IPS DF 19.7 (cell line): ENCODE data around the gene MED16.
"Not testable (repeated sequence)": the region's sequence is repeated elsewhere in the genome, so short reads cannot be mapped to it uniquely, and the experiment has no call there.

Experiments used
- DNase-seq: peaks from one replicate; pipeline ENCODE4 v3.0.0-alpha.2; 2013; ENCODE audit warnings: low read depth, low spot score

MED16 gene

DNA sequence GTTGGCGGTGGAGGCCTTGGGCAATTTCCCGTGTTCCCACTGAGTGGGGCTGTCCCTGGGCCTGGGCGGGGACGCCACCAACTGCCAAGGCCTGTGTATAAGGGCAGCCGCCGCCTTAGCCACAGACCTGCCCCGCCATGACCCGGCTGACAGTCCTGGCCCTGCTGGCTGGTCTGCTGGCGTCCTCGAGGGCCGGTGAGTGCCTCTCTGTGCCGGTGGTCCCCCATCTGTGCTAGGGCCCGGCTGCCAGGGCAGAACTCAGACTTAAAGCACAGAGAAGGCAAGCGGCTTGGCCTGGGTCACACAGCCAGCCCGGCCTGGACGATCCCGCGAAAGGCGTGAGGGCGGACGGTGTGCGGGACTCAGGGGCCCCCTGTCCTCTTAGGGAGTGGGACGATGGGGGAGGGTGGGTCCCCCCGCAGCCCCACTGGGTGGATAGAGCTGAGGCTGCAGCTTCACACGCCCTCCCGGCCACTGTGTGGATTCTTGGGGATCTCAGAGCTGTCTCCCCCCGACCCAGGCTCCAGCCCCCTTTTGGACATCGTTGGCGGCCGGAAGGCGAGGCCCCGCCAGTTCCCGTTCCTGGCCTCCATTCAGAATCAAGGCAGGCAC is 65.2 kb downstream of the MED16 start, which contains the start of gene AZU1:
AZU1 (plus strand) TSS at position 128 of the 612 bp plus-strand sequence; CDS start at position 138, 10 bp downstream.
- DNase-seq: no peak

GRCh38 chr19:827314-827709 is 65.7 kb downstream of the MED16 start:
- no peak for DNase-seq

GRCh38 chr19:825897-826644 is 66.9 kb downstream of the MED16 start:
- no peak for DNase-seq

DNA sequence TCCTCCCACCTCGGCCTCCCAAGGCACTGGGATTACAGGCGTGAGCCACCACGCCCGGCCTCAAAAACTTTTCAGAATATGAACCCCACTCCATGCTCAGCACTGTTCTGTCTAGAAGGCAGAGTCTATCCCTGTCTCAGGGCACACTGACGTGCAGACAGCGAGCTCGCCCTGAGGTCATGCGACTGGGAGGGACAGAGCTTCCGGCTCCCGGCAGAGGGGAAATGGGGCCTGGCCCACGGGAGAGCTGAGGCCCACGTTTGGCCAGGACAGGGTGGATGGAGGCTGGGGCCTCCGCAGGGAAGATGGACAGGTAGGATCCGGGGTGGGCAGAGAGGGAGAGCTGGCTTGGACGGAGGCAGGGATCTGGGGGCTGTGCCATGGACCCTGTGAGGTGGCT is 68.1 kb downstream of the MED16 start:
- no peak for DNase-seq

DNA sequence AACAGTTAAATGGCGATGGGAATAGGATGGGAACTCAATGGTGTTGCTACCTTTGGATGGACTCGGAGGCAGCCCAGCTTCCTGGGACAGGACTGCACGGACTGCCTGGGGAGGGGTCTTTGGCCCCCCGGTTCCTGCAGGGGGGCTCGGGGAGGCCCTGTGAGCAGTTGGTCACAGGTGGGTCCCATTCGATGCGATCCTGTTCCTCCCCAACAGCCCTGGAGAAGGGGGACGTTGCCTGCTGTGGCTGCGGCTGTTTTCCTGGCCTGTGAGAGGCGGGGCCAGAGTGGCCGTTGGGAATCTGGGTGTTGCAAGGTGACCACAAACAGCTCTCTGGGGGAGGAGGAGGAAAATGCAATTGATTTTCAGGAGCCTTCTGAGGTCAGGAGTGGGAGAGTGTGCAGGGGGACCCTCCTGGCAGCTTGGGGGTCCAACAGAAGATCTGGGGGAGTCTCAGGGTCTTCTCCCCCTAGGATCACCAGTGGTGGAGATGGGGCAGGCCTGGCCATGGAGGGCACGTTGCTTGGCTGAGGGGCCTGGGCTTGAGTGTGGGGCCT is 69.3 kb downstream of the MED16 start:
- DNase-seq: no peak

DNA sequence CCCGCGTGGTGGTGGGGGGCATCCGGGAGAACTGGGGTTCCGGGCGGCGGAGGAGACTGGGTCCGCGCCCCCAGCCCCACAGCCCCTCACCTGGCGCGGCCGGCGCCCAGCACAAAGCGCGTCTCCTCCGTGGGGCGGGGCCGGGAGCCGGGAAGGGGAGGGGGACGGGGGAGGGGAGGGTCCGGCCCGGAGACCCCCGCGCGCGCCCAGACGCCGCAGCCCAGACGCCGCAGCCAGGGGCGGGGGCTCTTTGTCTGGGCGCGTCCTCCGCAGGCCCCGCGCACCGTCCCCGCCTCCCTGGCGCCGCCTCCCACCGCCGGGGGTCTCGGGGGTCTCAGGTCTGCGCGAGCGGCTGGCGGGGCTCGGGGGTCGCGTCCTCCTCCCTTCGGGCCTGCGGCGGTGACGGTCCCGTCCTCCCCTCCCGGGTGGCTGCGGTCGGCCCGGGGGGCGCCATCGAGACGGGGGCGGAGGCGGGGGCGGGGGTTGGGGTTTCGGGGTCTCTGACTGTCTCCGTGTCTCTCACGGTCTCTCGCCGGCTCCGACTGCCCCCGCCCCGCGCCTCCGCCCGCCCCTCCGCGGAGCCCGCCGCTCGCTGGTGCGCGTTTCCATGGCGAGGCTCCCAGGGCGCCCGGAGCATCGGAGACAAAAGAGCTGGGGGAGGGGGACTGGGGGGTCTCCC is 71.0 kb downstream of the MED16 start, which contains the start of gene PLPPR3:
PLPPR3 (minus strand) TSS at position 131 of the 679 bp plus-strand sequence. CDS start 396 bp downstream, outside the sequence.
- DNase-seq: no peak

DNA sequence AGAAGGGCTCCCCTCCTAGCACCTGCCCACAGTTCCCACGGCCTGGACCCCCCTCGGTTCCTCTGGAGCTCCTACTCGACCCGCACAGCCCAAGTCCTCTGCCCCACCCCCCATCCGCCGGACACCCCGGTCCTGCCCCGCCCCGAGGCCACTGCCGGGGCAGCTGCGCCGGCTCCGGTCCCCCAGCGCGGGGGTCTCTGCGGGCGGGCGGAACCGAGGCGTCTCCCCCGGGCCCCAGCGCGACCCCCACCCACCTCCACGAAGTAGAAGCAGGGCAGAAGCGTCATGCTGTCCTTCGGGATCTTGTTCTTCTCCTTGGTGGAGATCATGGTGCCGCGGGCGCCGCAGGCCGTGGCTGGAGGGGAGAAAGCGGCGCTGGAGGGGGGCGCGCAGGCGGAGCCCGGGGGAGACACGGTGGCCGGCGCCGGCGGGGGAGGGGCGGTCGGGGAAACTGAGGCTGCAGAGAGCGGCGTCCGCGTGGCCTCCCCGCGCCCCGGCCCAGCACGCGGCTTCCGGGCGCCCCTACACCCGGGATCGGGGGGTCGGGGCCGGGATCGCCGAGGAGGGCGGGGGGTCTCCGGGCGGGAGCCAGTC is 71.7 kb downstream of the MED16 start:
- DNase-seq: no peak

- DNase-seq: not testable (repeated sequence)
Measured at GRCh38 chr19:820212-820611, 72.8 kb downstream of the MED16 start.
